Activated CD8-positive, alpha-beta memory T cell treated with anti-CD3 and anti-CD28 coated beads for 36 hours (primary cell): ENCODE measurements around the gene ZNF385D. TPM values are rescaled to one million over a fixed set of nuclear protein-coding genes. Genes with fewer than 3 reads are reported as not detected.

Source experiments
- CTCF ChIA-PET: fragments of 350-600 bp; sonication (Branson Sonifier 250); formaldehyde crosslinking; loops from one replicate; lab custom pipeline; 2021; ENCODE audit warnings: antibody characterized with exemption; lab: Charles Lee
- POLR2A ChIA-PET: fragments of 350-600 bp; sonication (Branson Sonifier 250); formaldehyde crosslinking; loops from one replicate; lab custom pipeline; 2021; ENCODE audit warnings: antibody characterized with exemption; lab: Charles Lee
- total RNA-seq, 2 experiments: library from RNA; stranded (reverse); gene quantifications; one replicate each; pipeline ENCODE4 v1.2.3, GENCODE V29; 2021

ZNF385D gene
- total RNA-seq, 2 experiments from 2014 or later: not detected

- CTCF ChIA-PET: no interaction called here
- POLR2A ChIA-PET: no interaction called here
Measured at GRCh38 chr3:21481991-21482390, 269.0 kb downstream of the ZNF385D start.

GRCh38 chr3:21477541-21478288, 273.3 kb downstream of the ZNF385D start:
- CTCF ChIA-PET: no interaction called here
- POLR2A ChIA-PET: no interaction called here

GRCh38 chr3:21466476-21466875, 284.5 kb downstream of the ZNF385D start:
- ChIA-PET POLR2A (no interaction called here), CTCF (no interaction called here)

- POLR2A ChIA-PET: no interaction called here
- CTCF ChIA-PET: no interaction called here
Measured at GRCh38 chr3:21464746-21465145, 286.3 kb downstream of the ZNF385D start.

- POLR2A ChIA-PET: no interaction called here
- CTCF ChIA-PET: no interaction called here
Measured at GRCh38 chr3:21463319-21463718, 287.7 kb downstream of the ZNF385D start.

- ChIA-PET POLR2A (no interaction called here), CTCF (no interaction called here)
Measured at GRCh38 chr3:21462141-21462540, 288.9 kb downstream of the ZNF385D start.

- POLR2A ChIA-PET: no interaction called here
- CTCF ChIA-PET: no interaction called here
Measured at GRCh38 chr3:21457084-21457483, 293.9 kb downstream of the ZNF385D start.

GRCh38 chr3:21449738-21450137, 301.3 kb downstream of the ZNF385D start:
- ChIA-PET POLR2A (no interaction called here), CTCF (no interaction called here)

GRCh38 chr3:21447476-21448151, 303.4 kb downstream of the ZNF385D start:
- ChIA-PET POLR2A (no interaction called here), CTCF (no interaction called here)

GRCh38 chr3:21446945-21447475, 304.0 kb downstream of the ZNF385D start:
- CTCF ChIA-PET: no interaction called here
- POLR2A ChIA-PET: no interaction called here

GRCh38 chr3:21446027-21446426, 305.0 kb downstream of the ZNF385D start:
- CTCF ChIA-PET: no interaction called here
- POLR2A ChIA-PET: no interaction called here

- POLR2A ChIA-PET: no interaction called here
- CTCF ChIA-PET: no interaction called here
Measured at GRCh38 chr3:21441821-21442220, 309.2 kb downstream of the ZNF385D start.

GRCh38 chr3:21436835-21437234, 314.2 kb downstream of the ZNF385D start:
- POLR2A ChIA-PET: no interaction called here
- CTCF ChIA-PET: interaction anchor here (0.6 kb wide), 1 partner anchor 43 kb away, joined by 4 read pairs; no protein-coding TSS in a partner anchor

GRCh38 chr3:21435871-21436270, 315.1 kb downstream of the ZNF385D start:
- POLR2A ChIA-PET: no interaction called here
- CTCF ChIA-PET: no interaction called here

- ChIA-PET CTCF (no interaction called here), POLR2A (no interaction called here)
Measured at GRCh38 chr3:21434310-21434709, 316.7 kb downstream of the ZNF385D start.

GRCh38 chr3:21433751-21434150, 317.3 kb downstream of the ZNF385D start:
- CTCF ChIA-PET: no interaction called here

GRCh38 chr3:21426920-21427319, 324.1 kb downstream of the ZNF385D start:
- CTCF ChIA-PET: no interaction called here
- POLR2A ChIA-PET: no interaction called here

More at GRCh38 chr3:21433751-21434150, 317.3 kb downstream of the ZNF385D start:
- POLR2A ChIA-PET: no interaction called here

- CTCF ChIA-PET: no interaction called here
- POLR2A ChIA-PET: no interaction called here
Measured at GRCh38 chr3:21425715-21426114, 325.3 kb downstream of the ZNF385D start.

- ChIA-PET CTCF (no interaction called here), POLR2A (no interaction called here)
Measured at GRCh38 chr3:21421096-21421495, 329.9 kb downstream of the ZNF385D start.

GRCh38 chr3:21417991-21418390, 333.0 kb downstream of the ZNF385D start:
- ChIA-PET CTCF (no interaction called here), POLR2A (no interaction called here)

- CTCF ChIA-PET: no interaction called here
- POLR2A ChIA-PET: no interaction called here
Measured at GRCh38 chr3:21414506-21414905, 336.5 kb downstream of the ZNF385D start.
